Adrenal gland (tissue), 5 donors: ENCODE measurements around the gene IPO9.

ENCODE experiments used
- CTCF ChIP-seq, 6 experiments: fragments of 450-650 bp in 4 of 6; fragments of 200-600 bp in 2 of 6; sonication (generic) in 1 of 6; IDR thresholded peaks; 1 replicate in 5 of 6; 2 replicates in 1 of 6; pipeline versions ENCODE4 v1.5.1 to v1.8.0; 2016 to 2021; ENCODE audit warnings: antibody characterized with exemption in 6 of 6, mild to moderate bottlenecking in 2 of 6, moderate library complexity in 1 of 6
- POLR2A ChIP-seq, 2 donors: fragments of 450-650 bp; IDR thresholded peaks; one replicate each; pipeline ENCODE4 v1.6.1; 2017; ENCODE audit warnings: antibody characterized with exemption in 2 of 2, mild to moderate bottlenecking in 2 of 2, moderate library complexity in 1 of 2
- donor health status: DM: no; HTN: no; CAD: no.

DNA sequence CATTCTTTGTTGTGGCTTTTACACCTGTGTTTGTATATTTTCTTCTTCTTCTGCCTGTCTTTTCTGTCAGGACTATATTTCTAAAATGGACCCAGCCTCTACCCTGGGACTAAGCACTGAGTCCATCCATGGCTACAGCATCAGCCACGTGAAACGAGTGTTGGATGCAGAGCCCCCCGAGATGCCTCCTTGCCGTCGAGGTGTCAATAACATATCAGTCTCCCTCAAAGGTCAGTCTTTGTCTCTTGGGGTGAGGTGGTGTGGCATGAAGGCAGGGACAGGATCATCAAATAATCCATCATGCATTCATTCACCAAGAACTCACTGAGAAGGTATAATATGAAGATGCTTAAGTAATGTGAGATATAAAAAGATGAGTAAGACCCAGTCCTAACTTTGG lies 19.1 kb upstream of the IPO9 start:
- TF ChIP-seq CTCF (IDR thresholded peaks at IDR 0.05) (no peak), POLR2A (IDR thresholded peaks at IDR 0.05) (no peak)
